Measurements from ENCODE around the gene TUBA1C. TPM values are rescaled to one million over a fixed set of nuclear protein-coding genes. Genes with fewer than 3 reads are reported as not detected.
"Not testable (repeated sequence)": the region's sequence is repeated elsewhere in the genome, so short reads cannot be mapped to it uniquely, and the experiment has no call there.

Gene TUBA1C
- total RNA-seq, 1 donor from 2014 or later: 261 TPM

GRCh38 chr12:49260571-49261363 is 4.1 kb upstream of the TUBA1C start:
- peaks cover 3% of the 10 kb centered on the region for H3K36me3 Mint-ChIP-seq (ENCODE audit: low read depth)
- H3K9me3 Mint-ChIP-seq: no peaks in the 10 kb centered on the region
- no peaks in the 10 kb centered on the region for H3K27me3 Mint-ChIP-seq (ENCODE audit: insufficient read depth)
- no peak for DNase-seq (ENCODE audit: low spot score)
- H3K4me1 Mint-ChIP-seq (ENCODE audit: low read depth): peaks cover 13% of the 10 kb centered on the region
- no peak overlapping the region for H3K4me3 Mint-ChIP-seq
- no peak overlapping the region for H3K27ac Mint-ChIP-seq
- intact Hi-C loops (cut with micrococcal nuclease): loop anchor here (10.0 kb wide), 2 partner anchors 406 to 1144 kb away; partner anchors contain the start of genes DDX23 and LARP4

- H3K27ac Mint-ChIP-seq: no peak overlapping the region
- intact Hi-C loops (cut with micrococcal nuclease): loop anchor here (10.0 kb wide), 2 partner anchors 407 to 1143 kb away; partner anchors contain the start of genes DDX23 and LARP4
- H3K4me1 Mint-ChIP-seq (ENCODE audit: low read depth): peaks cover 13% of the 10 kb centered on the region
Observed at GRCh38 chr12:49261721-49262120, 3.2 kb upstream of the TUBA1C start.

GRCh38 chr12:49263400-49263763 is 1.5 kb upstream of the TUBA1C start:
- H3K4me3 Mint-ChIP-seq: peak overlapping the region; percentile 94
- H3K4me1 Mint-ChIP-seq (ENCODE audit: low read depth): peaks cover 24% of the 10 kb centered on the region
- H3K27ac Mint-ChIP-seq: no peak overlapping the region
- H3K9me3 Mint-ChIP-seq: no peaks in the 10 kb centered on the region
- intact Hi-C loops (cut with micrococcal nuclease): loop anchor here (10.0 kb wide), 2 partner anchors 409 to 1141 kb away; partner anchors contain the start of genes DDX23 and LARP4
- H3K36me3 Mint-ChIP-seq (ENCODE audit: low read depth): peaks cover 9% of the 10 kb centered on the region
- no peak for DNase-seq (ENCODE audit: low spot score)
- H3K27me3 Mint-ChIP-seq (ENCODE audit: insufficient read depth): no peaks in the 10 kb centered on the region

More at GRCh38 chr12:49261721-49262120, 3.2 kb upstream of the TUBA1C start:
- H3K9me3 Mint-ChIP-seq: no peaks in the 10 kb centered on the region
- H3K36me3 Mint-ChIP-seq (ENCODE audit: low read depth): peaks cover 3% of the 10 kb centered on the region
- H3K27me3 Mint-ChIP-seq (ENCODE audit: insufficient read depth): no peaks in the 10 kb centered on the region
- no peak for DNase-seq (ENCODE audit: low spot score)
- no peak overlapping the region for H3K4me3 Mint-ChIP-seq

GRCh38 chr12:49264466-49264872 is 413 bp upstream of the TUBA1C start:
- no peak for DNase-seq (ENCODE audit: low spot score)
- no peaks in the 10 kb centered on the region for H3K27me3 Mint-ChIP-seq (ENCODE audit: insufficient read depth)
- H3K4me1 Mint-ChIP-seq (ENCODE audit: low read depth): peaks cover 33% of the 10 kb centered on the region
- peak overlapping the region; percentile 68 for H3K27ac Mint-ChIP-seq
- intact Hi-C loops (cut with micrococcal nuclease): loop anchor here (1.0 to 10.0 kb wide), 5 partner anchors 75 to 1140 kb away; partner anchors contain the start of genes DDX23, LARP4, MCRS1 and PRKAG1
- H3K36me3 Mint-ChIP-seq (ENCODE audit: low read depth): peaks cover 17% of the 10 kb centered on the region
- H3K4me3 Mint-ChIP-seq: peak overlapping the region; percentile 99
- H3K9me3 Mint-ChIP-seq: no peaks in the 10 kb centered on the region

GRCh38 chr12:49269191-49269590 is 4.3 kb downstream of the TUBA1C start:
- Mint-ChIP-seq H3K36me3 (ENCODE audit: low read depth) (peaks cover 42% of the 10 kb centered on the region), H3K4me1 (ENCODE audit: low read depth) (peaks cover 30% of the 10 kb centered on the region)
- not testable (repeated sequence) for H3K4me3 Mint-ChIP-seq; H3K27me3 Mint-ChIP-seq (ENCODE audit: insufficient read depth); H3K9me3 Mint-ChIP-seq; H3K27ac Mint-ChIP-seq; DNase-seq (ENCODE audit: low spot score)
- intact Hi-C loops (cut with micrococcal nuclease): loop anchor here (10.0 kb wide), 2 partner anchors 414 to 1136 kb away; partner anchors contain the start of genes DDX23 and LARP4

- intact Hi-C loops (cut with micrococcal nuclease): no loop called here
- Mint-ChIP-seq H3K9me3 (no peaks in the 10 kb centered on the region), H3K4me3 (no peak overlapping the region), H3K27me3 (ENCODE audit: insufficient read depth) (no peaks in the 10 kb centered on the region), H3K27ac (no peak overlapping the region), H3K4me1 (ENCODE audit: low read depth) (peaks cover 19% of the 10 kb centered on the region), H3K36me3 (ENCODE audit: low read depth) (peaks cover 38% of the 10 kb centered on the region)
- DNase-seq (ENCODE audit: low spot score): no peak
Observed at GRCh38 chr12:49272790-49273725, 8.2 kb downstream of the TUBA1C start.

- no peaks in the 10 kb centered on the region for H3K9me3 Mint-ChIP-seq
- peaks cover 14% of the 10 kb centered on the region for H3K4me1 Mint-ChIP-seq (ENCODE audit: low read depth)
- DNase-seq (ENCODE audit: low spot score): no peak
- intact Hi-C loops (cut with micrococcal nuclease): no loop called here
- peaks cover 33% of the 10 kb centered on the region for H3K36me3 Mint-ChIP-seq (ENCODE audit: low read depth)
- H3K27me3 Mint-ChIP-seq (ENCODE audit: insufficient read depth): peaks cover 2% of the 10 kb centered on the region
- H3K4me3 Mint-ChIP-seq: no peak overlapping the region
- H3K27ac Mint-ChIP-seq: no peak overlapping the region
Observed at GRCh38 chr12:49273726-49274395, 9.0 kb downstream of the TUBA1C start.

- no peak overlapping the region for H3K4me3 Mint-ChIP-seq
- H3K4me1 Mint-ChIP-seq (ENCODE audit: low read depth): peaks cover 9% of the 10 kb centered on the region
- intact Hi-C loops (cut with micrococcal nuclease): no loop called here
- no peaks in the 10 kb centered on the region for H3K9me3 Mint-ChIP-seq
- DNase-seq (ENCODE audit: low spot score): no peak
- peaks cover 4% of the 10 kb centered on the region for H3K27me3 Mint-ChIP-seq (ENCODE audit: insufficient read depth)
- no peak overlapping the region for H3K27ac Mint-ChIP-seq
- H3K36me3 Mint-ChIP-seq (ENCODE audit: low read depth): peaks cover 29% of the 10 kb centered on the region
Observed at GRCh38 chr12:49274396-49275069, 9.7 kb downstream of the TUBA1C start.

- intact Hi-C loops (cut with micrococcal nuclease): no loop called here
- Mint-ChIP-seq H3K4me3 (no peak overlapping the region), H3K27ac (no peak overlapping the region), H3K36me3 (ENCODE audit: low read depth) (peaks cover 16% of the 10 kb centered on the region), H3K9me3 (no peaks in the 10 kb centered on the region), H3K4me1 (ENCODE audit: low read depth) (no peaks in the 10 kb centered on the region), H3K27me3 (ENCODE audit: insufficient read depth) (peaks cover 5% of the 10 kb centered on the region)
- no peak for DNase-seq (ENCODE audit: low spot score)
Observed at GRCh38 chr12:49276304-49277290, 11.7 kb downstream of the TUBA1C start.

- Mint-ChIP-seq H3K27me3 (ENCODE audit: insufficient read depth) (peaks cover 11% of the 10 kb centered on the region), H3K9me3 (no peaks in the 10 kb centered on the region), H3K27ac (no peak overlapping the region), H3K4me3 (no peak overlapping the region), H3K4me1 (ENCODE audit: low read depth) (no peaks in the 10 kb centered on the region), H3K36me3 (ENCODE audit: low read depth) (peaks cover 15% of the 10 kb centered on the region)
- intact Hi-C loops (cut with micrococcal nuclease): no loop called here
- no peak for DNase-seq (ENCODE audit: low spot score)
Observed at GRCh38 chr12:49277466-49277865, 12.6 kb downstream of the TUBA1C start.

GRCh38 chr12:49279706-49280159 is 14.9 kb downstream of the TUBA1C start:
- no peak for DNase-seq (ENCODE audit: low spot score)
- Mint-ChIP-seq H3K4me3 (no peak overlapping the region), H3K27ac (no peak overlapping the region), H3K27me3 (ENCODE audit: insufficient read depth) (peaks cover 14% of the 10 kb centered on the region), H3K9me3 (no peaks in the 10 kb centered on the region), H3K36me3 (ENCODE audit: low read depth) (peaks cover under 1% of the 10 kb centered on the region), H3K4me1 (ENCODE audit: low read depth) (no peaks in the 10 kb centered on the region)
- intact Hi-C loops (cut with micrococcal nuclease): no loop called here

All from activated T-helper 1 cell treated with anti-CD3 and anti-CD28 coated beads, Interleukin-12 subunit alpha, Interleukin-12 subunit beta, Interleukin-2, Interleukin-4 antibody, amounts not matched to agents 30 ng/mL and 10 ng/mL and 1 ng/mL, durations not matched to agents 14 hours and 24 hours and 36 hours (primary cell).